Retinal pigment epithelial cell (primary cell): ENCODE data around the gene PNLIPRP1.

Source experiments
- DNase-seq: peaks from one replicate; pipeline ENCODE4 v3.0.0-alpha.2; 2010; ENCODE audit warnings: low read depth
- H3K4me3 ChIP-seq: 2 replicates; pipeline ENCODE4 v1.5.1; 2011; ENCODE audit warnings: mild to moderate bottlenecking, low read length, control low read depth, moderate library complexity
- TF ChIP-seq, protein P1 (sequence below): conservative IDR thresholded peaks from 2 replicates; pipeline ENCODE4 v1.5.1; 2011; ENCODE audit warnings: low read depth, low read length, control low read depth, inconsistent platforms

The PNLIPRP1 gene

DNA sequence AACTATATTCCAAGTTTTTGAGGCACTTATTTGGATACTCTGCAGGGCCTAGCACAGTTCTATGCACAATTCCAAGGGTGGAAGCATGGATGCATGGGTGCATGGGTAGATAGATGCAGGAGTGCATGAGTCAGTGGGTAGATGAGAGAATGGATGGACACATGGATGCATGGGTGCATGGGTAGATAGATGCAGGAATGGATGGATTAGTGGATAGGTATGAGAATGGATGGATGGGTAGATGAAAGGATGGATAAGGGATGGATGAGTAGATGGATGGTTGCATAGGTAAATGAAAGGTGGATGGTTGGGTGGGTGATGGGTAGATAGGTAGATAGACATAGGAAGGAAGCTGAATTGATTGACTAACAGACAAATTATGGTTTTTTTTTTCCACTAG is 45.6 kb downstream of the PNLIPRP1 start:
- TF ChIP-seq, protein P1, sequence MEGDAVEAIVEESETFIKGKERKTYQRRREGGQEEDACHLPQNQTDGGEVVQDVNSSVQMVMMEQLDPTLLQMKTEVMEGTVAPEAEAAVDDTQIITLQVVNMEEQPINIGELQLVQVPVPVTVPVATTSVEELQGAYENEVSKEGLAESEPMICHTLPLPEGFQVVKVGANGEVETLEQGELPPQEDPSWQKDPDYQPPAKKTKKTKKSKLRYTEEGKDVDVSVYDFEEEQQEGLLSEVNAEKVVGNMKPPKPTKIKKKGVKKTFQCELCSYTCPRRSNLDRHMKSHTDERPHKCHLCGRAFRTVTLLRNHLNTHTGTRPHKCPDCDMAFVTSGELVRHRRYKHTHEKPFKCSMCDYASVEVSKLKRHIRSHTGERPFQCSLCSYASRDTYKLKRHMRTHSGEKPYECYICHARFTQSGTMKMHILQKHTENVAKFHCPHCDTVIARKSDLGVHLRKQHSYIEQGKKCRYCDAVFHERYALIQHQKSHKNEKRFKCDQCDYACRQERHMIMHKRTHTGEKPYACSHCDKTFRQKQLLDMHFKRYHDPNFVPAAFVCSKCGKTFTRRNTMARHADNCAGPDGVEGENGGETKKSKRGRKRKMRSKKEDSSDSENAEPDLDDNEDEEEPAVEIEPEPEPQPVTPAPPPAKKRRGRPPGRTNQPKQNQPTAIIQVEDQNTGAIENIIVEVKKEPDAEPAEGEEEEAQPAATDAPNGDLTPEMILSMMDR: no peak
- H3K4me3 ChIP-seq: no peak overlapping the region
- DNase-seq: no peak

DNA sequence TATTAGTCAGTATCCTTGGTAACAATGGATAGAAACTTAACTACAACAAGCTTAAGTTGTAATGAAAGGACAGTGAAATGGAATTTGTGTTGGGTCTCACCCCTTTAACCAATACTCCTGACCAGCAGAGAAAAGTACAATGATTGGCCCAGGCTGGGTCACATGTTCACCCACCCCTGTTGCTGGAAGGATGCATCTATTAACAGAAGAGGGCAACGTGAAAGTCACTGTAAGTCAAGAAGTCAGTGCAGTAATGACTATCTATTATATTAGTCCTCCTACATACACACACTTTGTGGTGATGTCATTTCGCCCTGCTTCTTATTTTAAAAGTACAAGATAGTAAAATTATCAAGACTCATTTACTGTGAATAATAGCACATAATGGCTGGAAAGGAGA is 46.2 kb downstream of the PNLIPRP1 start:
- TF ChIP-seq, protein P1: no peak
- no peak for DNase-seq
- H3K4me3 ChIP-seq: no peak overlapping the region

DNA sequence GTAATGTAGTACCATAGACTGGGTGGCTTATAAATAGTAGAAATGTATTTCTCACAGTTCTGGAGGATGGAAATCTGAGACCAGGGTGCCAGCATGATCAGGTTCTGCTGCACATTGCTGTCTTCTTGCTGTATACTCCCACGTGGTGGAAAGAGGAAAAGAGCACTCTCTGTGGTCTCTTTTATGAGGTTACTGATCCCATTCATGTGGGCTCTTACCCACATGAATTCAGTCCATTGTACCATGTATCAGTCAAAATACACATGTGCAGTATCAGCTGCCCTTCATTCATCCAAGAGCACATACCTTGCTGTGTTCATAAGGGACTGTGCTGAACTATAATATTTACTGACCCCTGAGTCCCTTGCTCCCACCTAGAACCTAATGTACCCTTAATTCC is 47.1 kb downstream of the PNLIPRP1 start:
- no peak for DNase-seq
- TF ChIP-seq, protein P1: no peak
- H3K4me3 ChIP-seq: no peak overlapping the region

DNA sequence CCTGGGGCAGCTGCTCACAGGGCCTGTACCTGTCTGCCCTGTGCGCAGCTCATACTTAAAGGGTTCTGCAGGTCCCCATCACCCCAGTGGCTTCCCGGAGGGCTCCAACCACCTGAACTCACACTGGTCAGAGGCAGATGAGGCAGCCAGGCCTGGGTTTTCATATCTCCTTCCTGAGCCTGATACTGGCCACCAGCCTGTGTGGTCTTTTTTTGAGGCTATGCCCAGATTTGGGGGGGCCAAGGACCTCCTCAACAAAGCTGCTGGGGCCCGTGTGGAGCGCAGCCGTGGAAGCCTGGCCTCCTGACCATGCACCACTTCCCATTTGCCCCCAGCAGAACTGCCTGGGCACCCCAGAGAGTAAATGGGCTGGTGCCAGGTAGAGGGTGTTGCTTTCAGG is 55.7 kb downstream of the PNLIPRP1 start:
- TF ChIP-seq, protein P1: no peak
- no peak for DNase-seq
- no peak overlapping the region for H3K4me3 ChIP-seq

DNA sequence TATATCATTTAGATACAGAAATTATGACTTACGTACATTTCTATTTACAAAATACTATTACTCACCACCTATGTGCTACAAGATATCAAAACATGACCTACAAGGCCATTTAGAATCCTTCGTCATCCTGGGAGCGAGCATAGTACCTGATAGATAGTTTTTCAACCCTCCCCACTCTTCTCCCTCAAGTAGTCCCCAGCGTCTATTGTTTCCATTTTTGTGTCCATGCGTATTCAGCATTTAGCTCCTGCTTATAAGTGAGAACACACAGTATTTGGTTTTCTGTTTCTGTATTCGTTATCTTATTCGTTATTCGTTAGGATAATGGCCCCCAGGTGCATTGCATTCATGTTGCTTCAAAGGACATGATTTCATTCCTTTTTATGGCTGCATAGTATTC is 58.1 kb downstream of the PNLIPRP1 start:
- TF ChIP-seq, protein P1: no peak
- H3K4me3 ChIP-seq: no peak overlapping the region
- no peak for DNase-seq

DNA sequence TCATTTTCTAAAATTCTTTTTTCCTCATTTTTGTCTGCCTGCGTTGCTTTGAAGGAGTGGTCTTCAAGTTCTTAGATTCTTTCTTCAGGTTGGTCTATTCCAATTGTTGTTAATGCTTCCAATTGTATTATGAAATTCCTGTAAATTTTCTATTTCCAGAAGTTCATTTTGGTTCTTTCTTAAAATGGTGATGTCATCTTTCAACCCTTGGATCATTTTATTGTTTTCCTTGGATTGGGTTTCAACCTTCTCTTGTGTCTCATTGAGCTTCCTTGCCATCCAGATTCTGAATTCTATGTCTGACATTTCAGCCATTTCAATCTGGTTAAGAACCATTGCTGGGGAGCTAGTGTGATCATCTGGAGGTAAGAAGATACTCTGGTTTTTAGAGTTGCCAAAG is 63.1 kb downstream of the PNLIPRP1 start:
- TF ChIP-seq, protein P1: no peak
- DNase-seq: no peak
- H3K4me3 ChIP-seq: no peak overlapping the region

DNA sequence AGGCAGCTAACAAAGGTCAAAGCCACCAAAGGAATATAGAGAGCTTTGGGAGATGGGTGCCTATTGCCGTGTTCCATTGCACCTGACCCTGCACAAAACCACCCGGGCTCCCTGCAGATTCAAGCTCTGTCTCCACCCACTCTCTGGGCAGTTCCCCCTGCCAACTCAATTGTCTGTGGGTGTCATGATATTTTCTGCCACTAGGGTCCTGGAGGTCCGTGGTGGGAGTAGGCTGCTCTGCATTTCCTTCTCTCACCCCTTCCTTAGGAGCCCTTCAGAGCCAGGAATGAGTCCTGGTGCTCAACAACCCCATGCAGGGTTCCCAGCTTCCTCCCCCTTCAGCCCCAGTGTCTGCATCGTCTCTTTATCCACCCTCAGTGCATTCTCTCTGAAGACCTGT is 64.1 kb downstream of the PNLIPRP1 start:
- no peak overlapping the region for H3K4me3 ChIP-seq
- TF ChIP-seq, protein P1: peak; percentile 31

More for the DNA sequence above, 64.1 kb downstream of the PNLIPRP1 start:
- no peak for DNase-seq
